Ascending aorta (tissue), 2 donors: ENCODE results near the gene RAET1E. TPM values are rescaled to one million over a fixed set of nuclear protein-coding genes. Genes with fewer than 3 reads are reported as not detected.
"Not testable (repeated sequence)": the region's sequence is repeated elsewhere in the genome, so short reads cannot be mapped to it uniquely, and the experiment has no call there.

ENCODE experiments used
- DNase-seq, 2 donors: peaks; one replicate each; pipeline ENCODE4 v3.0.0-alpha.2; 2019; ENCODE audit warnings: low spot score in 2 of 2
- H3K27ac ChIP-seq, 2 donors: fragments of 200-600 bp; sonication (generic); one replicate each; pipeline ENCODE4 v1.5.1; 2016 to 2017; ENCODE audit warnings: mild to moderate bottlenecking in 1 of 2
- H3K27me3 ChIP-seq: fragments of 200-600 bp; sonication (generic); one replicate; pipeline ENCODE4 v1.5.1; 2017
- H3K36me3 ChIP-seq, 2 donors: fragments of 200-600 bp; sonication (generic); one replicate each; pipeline ENCODE4 v1.5.1; 2016
- H3K4me1 ChIP-seq, 2 donors: fragments of 200-600 bp; sonication (generic); one replicate each; pipeline ENCODE4 v1.5.1; 2016 to 2017; ENCODE audit warnings: mild to moderate bottlenecking in 1 of 2
- H3K4me3 ChIP-seq, 2 donors: fragments of 200-600 bp; sonication (generic); one replicate each; pipeline ENCODE4 v1.5.1; 2016 to 2017; ENCODE audit warnings: mild to moderate bottlenecking in 1 of 2
- H3K9me3 ChIP-seq, 2 donors: fragments of 200-600 bp; sonication (generic); one replicate each; pipeline ENCODE4 v1.5.1; 2016
- CTCF ChIP-seq, 3 experiments: fragments of 200-600 bp in 2 of 3; fragments of 450-650 bp in 1 of 3; sonication (generic) in 2 of 3; IDR thresholded peaks; one replicate each; pipeline ENCODE4 v1.5.1; 2016 to 2019; ENCODE audit warnings: antibody characterized with exemption in 3 of 3, mild to moderate bottlenecking in 1 of 3, moderate library complexity in 1 of 3
- intact Hi-C: fragments of 100-400 bp; cut with DNase I; formaldehyde crosslinking; loops from one replicate; pipeline ENCODE4 v1.15.1; 2023
- total RNA-seq: library from RNA; depleted of rRNA; stranded (reverse); fragments of >200 nt; gene quantifications from one replicate; pipeline ENCODE4 v1.1.0, GENCODE V29; 2016

The RAET1E gene
- total RNA-seq, 1 donor from 2014 or later: not detected

GRCh38 chr6:149898966-149899365 is 1.1 kb upstream of the RAET1E start:
- no peak for TF ChIP-seq CTCF (IDR thresholded peaks at IDR 0.05)
- no peaks in the 10 kb centered on the region for H3K27me3 ChIP-seq
- no peaks in the 10 kb centered on the region for H3K36me3 ChIP-seq
- intact Hi-C loops: no loop called here
- no peak overlapping the region for H3K4me3 ChIP-seq
- no peaks in the 10 kb centered on the region for H3K9me3 ChIP-seq
- no peak for DNase-seq
- H3K27ac ChIP-seq: no peak overlapping the region
- peaks cover 12 to 26% of the 10 kb centered on the region in 2 donors for H3K4me1 ChIP-seq

- Histone ChIP-seq H3K36me3 (no peaks in the 10 kb centered on the region), H3K27ac (peak overlapping the region; percentile 76 to 86), H3K4me1 (peaks cover 12 to 26% of the 10 kb centered on the region in 2 donors), H3K27me3 (no peaks in the 10 kb centered on the region), H3K4me3 (peak overlapping the region; percentile 47 to 61), H3K9me3 (no peaks in the 10 kb centered on the region)
- DNase-seq: peak; percentile 36 to 94
- TF ChIP-seq CTCF (IDR thresholded peaks at IDR 0.05): no peak
- intact Hi-C loops: loop anchor here (1.0 to 2.0 kb wide), 3 partner anchors 26 to 32 kb away; partner anchors contain the start of genes LRP11 and RAET1G
Observed at GRCh38 chr6:149897015-149897697, 757 bp downstream of the RAET1E start.

GRCh38 chr6:149896491-149896890 is 1.4 kb downstream of the RAET1E start:
- Histone ChIP-seq H3K4me1 (peaks cover 12 to 26% of the 10 kb centered on the region in 2 donors), H3K27ac (peak overlapping the region; percentile 77 to 86), H3K27me3 (no peaks in the 10 kb centered on the region), H3K36me3 (no peaks in the 10 kb centered on the region), H3K4me3 (peak overlapping the region; percentile 47 to 61), H3K9me3 (no peaks in the 10 kb centered on the region)
- TF ChIP-seq CTCF (IDR thresholded peaks at IDR 0.05): no peak
- no peak for DNase-seq
- intact Hi-C loops: loop anchor here (2.0 kb wide), 2 partner anchors 26 to 32 kb away; partner anchors contain the start of genes LRP11 and RAET1G

- no peak for TF ChIP-seq CTCF (IDR thresholded peaks at IDR 0.05)
- intact Hi-C loops: loop anchor here (2.0 kb wide), 2 partner anchors 27 to 31 kb away; partner anchors contain the start of genes LRP11 and RAET1G
- Histone ChIP-seq H3K4me1 (peaks cover 12 to 26% of the 10 kb centered on the region in 2 donors), H3K9me3 (no peaks in the 10 kb centered on the region), H3K27ac (peak overlapping the region; percentile 77 to 86), H3K36me3 (no peaks in the 10 kb centered on the region), H3K4me3 (no peak overlapping the region), H3K27me3 (no peaks in the 10 kb centered on the region)
- peak in 1 of 2 donors; percentile 73 for DNase-seq
Observed at GRCh38 chr6:149895833-149896271, 2.1 kb downstream of the RAET1E start.

GRCh38 chr6:149895048-149895590 is 2.8 kb downstream of the RAET1E start:
- no peaks in the 10 kb centered on the region for H3K27me3 ChIP-seq
- no peaks in the 10 kb centered on the region for H3K36me3 ChIP-seq
- intact Hi-C loops: no loop called here
- H3K4me3 ChIP-seq: no peak overlapping the region
- H3K27ac ChIP-seq: peak overlapping the region; percentile 77 to 86
- H3K4me1 ChIP-seq: peaks cover 12 to 26% of the 10 kb centered on the region in 2 donors
- no peak for TF ChIP-seq CTCF (IDR thresholded peaks at IDR 0.05)
- no peaks in the 10 kb centered on the region for H3K9me3 ChIP-seq
- peak in 1 of 2 donors; percentile 77 for DNase-seq

- intact Hi-C loops, H3K4me3 ChIP-seq, DNase-seq, H3K27ac ChIP-seq, H3K27me3 ChIP-seq, H3K9me3 ChIP-seq, H3K36me3 ChIP-seq: not testable (repeated sequence)
- H3K4me1 ChIP-seq: peaks cover 6 to 20% of the 10 kb centered on the region in 2 donors
Observed at GRCh38 chr6:149891864-149892263, 6.0 kb downstream of the RAET1E start.
